ENCODE measurements around the gene CNGA3.

CNGA3 gene

GRCh38 chr2:98444436-98445176 lies 98.3 kb downstream of the CNGA3 start, which contains the start of gene INPP4A:
INPP4A (plus strand) TSS chr2:98444858; CDS start chr2:98520049, 75,191 bp downstream.
- DNase-seq (ENCODE audit: low read depth) = peak; percentile 59

DNA sequence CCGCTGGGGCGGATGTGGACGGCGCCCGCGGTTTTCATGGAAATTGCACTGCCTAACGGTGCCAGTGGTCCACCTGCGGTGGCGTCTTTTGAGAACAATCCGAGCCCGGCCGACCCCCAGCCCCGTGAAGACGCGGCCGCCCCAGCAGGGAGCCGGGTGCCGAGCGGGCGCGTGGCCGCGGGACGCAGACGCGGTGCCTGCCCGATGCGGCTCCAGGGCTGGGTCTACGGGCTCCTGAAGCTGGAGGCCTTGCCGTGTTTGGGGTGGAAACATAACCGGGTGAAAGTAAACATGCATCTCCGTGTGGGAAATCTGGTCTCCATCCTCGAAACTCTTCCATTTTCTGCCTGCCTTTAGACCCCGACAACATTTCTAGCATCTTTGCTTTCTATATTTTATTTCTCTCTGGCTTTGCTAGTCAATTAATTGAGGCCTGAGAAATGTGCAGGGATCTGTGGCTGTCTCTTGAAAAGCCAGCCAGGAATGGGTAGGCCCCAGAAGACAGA lies 99.0 kb downstream of the CNGA3 start:
- DNase-seq (ENCODE audit: low read depth) = no peak

- DNase-seq (ENCODE audit: low read depth) = no peak
These were observed 99.7 kb downstream of the CNGA3 start for GRCh38 chr2:98445683-98446581.

DNA sequence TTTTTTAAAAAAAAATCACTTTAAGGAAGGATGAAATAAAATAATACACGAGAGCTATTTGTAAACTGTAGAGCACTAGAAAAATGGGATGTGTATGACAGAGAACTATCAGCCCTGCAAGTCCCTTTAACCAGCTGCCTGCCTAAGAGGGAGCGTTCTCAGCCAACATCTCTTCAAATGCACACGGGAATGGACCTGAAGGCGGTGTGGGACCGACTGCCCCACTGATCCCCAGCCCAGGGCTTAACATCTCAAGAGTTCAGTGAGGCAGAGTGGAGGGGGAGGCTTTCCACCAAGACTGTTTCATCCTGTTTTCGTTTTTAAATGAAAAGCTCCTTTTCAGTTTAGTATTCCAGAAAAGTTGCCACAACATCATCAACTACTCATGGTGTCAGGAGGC lies 100.6 kb downstream of the CNGA3 start:
- DNase-seq (ENCODE audit: low read depth) = no peak

Data from stimulated activated CD8-positive, alpha-beta memory T cell treated with anti-CD3 and anti-CD28 coated beads, Interleukin-15, amount 100 ng/mL, for 1 hour (primary cell).